Measurements from ENCODE around the gene METRNL. TPM values are rescaled to one million over a fixed set of nuclear protein-coding genes. Genes with fewer than 3 reads are reported as not detected.

Gene METRNL
- total RNA-seq, 1 donor from 2014 or later = 59.8 TPM

DNA sequence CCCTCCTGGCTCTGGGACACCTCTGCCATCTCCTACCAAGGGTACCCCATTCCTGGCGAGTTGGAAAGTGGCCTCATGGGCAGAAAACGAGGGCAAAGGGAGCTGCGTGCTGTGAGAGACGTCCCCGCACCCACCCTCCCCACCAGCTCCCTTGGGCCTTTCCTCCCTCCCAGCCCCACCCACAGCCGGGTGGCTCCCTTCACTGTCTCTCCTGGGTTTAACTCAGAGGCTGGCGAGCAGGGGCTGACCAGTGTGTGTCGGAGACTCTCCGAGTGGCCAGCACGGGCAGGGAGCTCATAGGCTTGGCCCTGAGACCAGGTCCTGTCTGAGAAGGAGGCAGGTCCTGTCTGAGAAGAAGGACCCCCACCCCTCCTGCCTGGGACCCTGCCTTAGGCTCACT is 26.1 kb downstream of the METRNL start:
- DNase-seq (no peak), ATAC-seq (no peak)
- TF ChIP-seq, protein P1, sequence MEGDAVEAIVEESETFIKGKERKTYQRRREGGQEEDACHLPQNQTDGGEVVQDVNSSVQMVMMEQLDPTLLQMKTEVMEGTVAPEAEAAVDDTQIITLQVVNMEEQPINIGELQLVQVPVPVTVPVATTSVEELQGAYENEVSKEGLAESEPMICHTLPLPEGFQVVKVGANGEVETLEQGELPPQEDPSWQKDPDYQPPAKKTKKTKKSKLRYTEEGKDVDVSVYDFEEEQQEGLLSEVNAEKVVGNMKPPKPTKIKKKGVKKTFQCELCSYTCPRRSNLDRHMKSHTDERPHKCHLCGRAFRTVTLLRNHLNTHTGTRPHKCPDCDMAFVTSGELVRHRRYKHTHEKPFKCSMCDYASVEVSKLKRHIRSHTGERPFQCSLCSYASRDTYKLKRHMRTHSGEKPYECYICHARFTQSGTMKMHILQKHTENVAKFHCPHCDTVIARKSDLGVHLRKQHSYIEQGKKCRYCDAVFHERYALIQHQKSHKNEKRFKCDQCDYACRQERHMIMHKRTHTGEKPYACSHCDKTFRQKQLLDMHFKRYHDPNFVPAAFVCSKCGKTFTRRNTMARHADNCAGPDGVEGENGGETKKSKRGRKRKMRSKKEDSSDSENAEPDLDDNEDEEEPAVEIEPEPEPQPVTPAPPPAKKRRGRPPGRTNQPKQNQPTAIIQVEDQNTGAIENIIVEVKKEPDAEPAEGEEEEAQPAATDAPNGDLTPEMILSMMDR (IDR thresholded peaks at IDR 0.05) = no peak
- Histone ChIP-seq H3K4me3 (no peak overlapping the region), H3K36me3 (no peaks in the 10 kb centered on the region), H3K9me3 (no peaks in the 10 kb centered on the region), H3K27ac (no peak overlapping the region), H3K4me1 (peaks cover 35% of the 10 kb centered on the region), H3K27me3 (ENCODE audit: low read depth) (peaks cover 6% of the 10 kb centered on the region)
- intact Hi-C loops (cut with DNase I) = no loop called here

- DNase-seq = no peak
- H3K27ac ChIP-seq = no peak overlapping the region
Observed at GRCh38 chr17:83106056-83106588, 26.7 kb downstream of the METRNL start.

DNA sequence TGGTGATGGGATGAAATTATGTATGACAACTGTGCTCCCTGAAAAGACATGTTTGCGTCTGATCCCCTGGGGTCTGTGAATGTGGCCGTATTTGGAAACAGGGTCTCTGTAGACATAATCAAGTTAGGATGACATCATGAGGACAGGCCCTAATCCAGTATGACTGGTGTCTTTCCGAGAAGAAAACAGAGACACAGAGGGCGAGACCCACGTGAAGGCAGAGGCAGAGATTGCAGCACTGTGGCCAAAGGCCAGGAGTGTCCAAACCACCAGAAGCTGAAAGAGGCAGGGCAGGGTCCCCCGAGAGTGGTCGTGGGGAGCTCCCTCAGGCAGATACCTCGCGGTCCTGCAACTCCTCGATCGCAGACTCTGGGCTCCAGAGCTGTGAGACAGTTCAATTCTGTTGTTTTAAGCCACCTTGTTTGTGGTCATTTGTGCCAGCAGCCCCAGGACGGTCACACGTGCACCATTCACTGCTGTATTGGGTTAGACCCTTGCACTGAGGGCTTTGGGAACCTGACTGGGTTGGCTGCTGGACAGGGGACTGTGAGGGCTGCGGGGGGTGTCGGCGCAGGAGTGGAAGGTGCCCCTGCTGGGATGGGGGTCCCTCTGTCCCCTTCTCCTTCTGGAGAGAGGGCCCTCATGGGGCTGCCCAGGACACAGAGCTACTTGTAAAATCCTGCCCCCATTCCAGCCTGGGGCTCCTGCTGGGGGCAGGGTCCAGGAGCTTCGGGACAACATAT is 27.7 kb downstream of the METRNL start:
- ATAC-seq (no peak), DNase-seq (no peak)
- Histone ChIP-seq H3K27ac (no peak overlapping the region), H3K27me3 (ENCODE audit: low read depth) (no peaks in the 10 kb centered on the region), H3K36me3 (no peaks in the 10 kb centered on the region), H3K9me3 (no peaks in the 10 kb centered on the region), H3K4me1 (peaks cover 32% of the 10 kb centered on the region), H3K4me3 (no peak overlapping the region)
- intact Hi-C loops (cut with DNase I) = no loop called here
- TF ChIP-seq, protein P1 (IDR thresholded peaks at IDR 0.05) = no peak

More at GRCh38 chr17:83106056-83106588, 26.7 kb downstream of the METRNL start:
- H3K36me3 ChIP-seq = no peaks in the 10 kb centered on the region
- intact Hi-C loops (cut with DNase I) = no loop called here
- peaks cover 36% of the 10 kb centered on the region for H3K4me1 ChIP-seq
- peaks cover 3% of the 10 kb centered on the region for H3K27me3 ChIP-seq (ENCODE audit: low read depth)
- no peaks in the 10 kb centered on the region for H3K9me3 ChIP-seq
- H3K4me3 ChIP-seq = no peak overlapping the region
- TF ChIP-seq, protein P1 (IDR thresholded peaks at IDR 0.05) = no peak
- ATAC-seq = no peak

GRCh38 chr17:83107656-83108048 is 28.2 kb downstream of the METRNL start:
- Histone ChIP-seq H3K36me3 (no peaks in the 10 kb centered on the region), H3K27ac (no peak overlapping the region), H3K9me3 (no peaks in the 10 kb centered on the region), H3K4me1 (peaks cover 29% of the 10 kb centered on the region), H3K4me3 (no peak overlapping the region), H3K27me3 (ENCODE audit: low read depth) (no peaks in the 10 kb centered on the region)
- ATAC-seq (no peak), DNase-seq (no peak)
- intact Hi-C loops (cut with DNase I) = no loop called here
- TF ChIP-seq, protein P1 (IDR thresholded peaks at IDR 0.05) = no peak

GRCh38 chr17:83108709-83109108 is 29.3 kb downstream of the METRNL start:
- H3K4me3 ChIP-seq = no peak overlapping the region
- no peaks in the 10 kb centered on the region for H3K27me3 ChIP-seq (ENCODE audit: low read depth)
- no peaks in the 10 kb centered on the region for H3K36me3 ChIP-seq
- no peak for ATAC-seq
- H3K9me3 ChIP-seq = no peaks in the 10 kb centered on the region
- intact Hi-C loops (cut with DNase I) = no loop called here
- no peak for DNase-seq
- H3K27ac ChIP-seq = no peak overlapping the region
- H3K4me1 ChIP-seq = peaks cover 29% of the 10 kb centered on the region
- TF ChIP-seq, protein P1 (IDR thresholded peaks at IDR 0.05) = no peak

All from lower lobe of right lung (tissue), 2 donors.